SK-N-SH treated with all-trans-retinoic acid at 6 μM for 48 hours (cell line): ENCODE measurements around the gene PMFBP1.

Experiments used
- ATAC-seq: fragments of 200-7000 bp; cut with Tn5 transposase; 3 replicates; pipeline ENCODE4 v1.9.1; 2020; ENCODE audit warnings: mild to moderate bottlenecking, moderate library complexity
- ARNTL ChIP-seq: fragments of 450-650 bp; formaldehyde crosslinking; IDR thresholded peaks from 2 replicates; pipeline ENCODE4 v1.5.0; 2020; ENCODE audit warnings: low read depth, mild to moderate bottlenecking, moderate library complexity, borderline replicate concordance
- BACH2 ChIP-seq: fragments of 250-450 bp; sonication (Bioruptor Pico); IDR thresholded peaks from 2 replicates; pipeline ENCODE4 v1.9.0; 2021; ENCODE audit warnings: mild to moderate bottlenecking, borderline replicate concordance
- CSDC2 ChIP-seq: fragments of 250-450 bp; sonication (Bioruptor Pico); IDR thresholded peaks from 2 replicates; pipeline ENCODE4 v1.5.0; 2020; ENCODE audit warnings: mild to moderate bottlenecking, moderate library complexity
- GLIS3 ChIP-seq: fragments of 250-450 bp; sonication (Bioruptor Pico); IDR thresholded peaks from 2 replicates; pipeline ENCODE4 v1.5.0; 2020; ENCODE audit warnings: mild to moderate bottlenecking, moderate library complexity
- ISL1 ChIP-seq: fragments of 250-450 bp; sonication (Bioruptor Pico); IDR thresholded peaks from 2 replicates; pipeline ENCODE4 v2.1.2; 2022; ENCODE audit warnings: mild to moderate bottlenecking, moderate library complexity
- OSR1 ChIP-seq: fragments of 250-450 bp; sonication (Bioruptor Pico); IDR thresholded peaks from 2 replicates; pipeline ENCODE4 v1.8.0; 2022; ENCODE audit warnings: moderate library complexity, mild to moderate bottlenecking, inconsistent platforms
- POU6F1 ChIP-seq: fragments of 250-450 bp; sonication (Bioruptor Pico); IDR thresholded peaks from 2 replicates; pipeline ENCODE4 v1.8.0; 2021; ENCODE audit warnings: low read depth, mild to moderate bottlenecking, moderate library complexity, borderline replicate concordance
- PPARA ChIP-seq: fragments of 250-450 bp; sonication (Bioruptor Pico); IDR thresholded peaks from 2 replicates; pipeline ENCODE4 v1.5.0; 2020; ENCODE audit warnings: mild to moderate bottlenecking, borderline replicate concordance
- RARB ChIP-seq: fragments of 250-450 bp; sonication (Bioruptor Pico); IDR thresholded peaks from 2 replicates; pipeline ENCODE4 v1.8.0; 2021; ENCODE audit warnings: mild to moderate bottlenecking, moderate library complexity
- SNAI2 ChIP-seq: fragments of 250-450 bp; sonication (Bioruptor Pico); IDR thresholded peaks from 2 replicates; pipeline ENCODE4 v1.5.0; 2020; ENCODE audit warnings: mild to moderate bottlenecking, moderate library complexity
- TCF4 ChIP-seq: fragments of 250-450 bp; sonication (Bioruptor Pico); IDR thresholded peaks from 2 replicates; pipeline ENCODE4 v1.8.0; 2021; ENCODE audit warnings: mild to moderate bottlenecking, moderate library complexity, borderline replicate concordance
- TOX ChIP-seq: fragments of 250-450 bp; sonication (Bioruptor Pico); IDR thresholded peaks from 2 replicates; pipeline ENCODE4 v1.8.0; 2021; ENCODE audit warnings: mild to moderate bottlenecking, moderate library complexity, borderline replicate concordance
- TSHZ2 ChIP-seq: fragments of 250-450 bp; sonication (Bioruptor Pico); IDR thresholded peaks from 2 replicates; pipeline ENCODE4 v1.5.0; 2020; ENCODE audit warnings: mild to moderate bottlenecking, moderate library complexity
- ZC3H10 ChIP-seq: fragments of 250-450 bp; sonication (Bioruptor Pico); IDR thresholded peaks from 2 replicates; pipeline ENCODE4 v1.5.1; 2021; ENCODE audit warnings: mild to moderate bottlenecking, moderate library complexity
- ZFP3 ChIP-seq: fragments of 250-450 bp; sonication (Bioruptor Pico); IDR thresholded peaks from 2 replicates; pipeline ENCODE4 v1.5.0; 2020; ENCODE audit warnings: mild to moderate bottlenecking, moderate library complexity
- ZFP30 ChIP-seq: fragments of 450-650 bp; formaldehyde crosslinking; IDR thresholded peaks from 2 replicates; pipeline ENCODE4 v1.5.0; 2022; ENCODE audit warnings: mild to moderate bottlenecking, moderate library complexity
- ZNF565 ChIP-seq: fragments of 450-650 bp; formaldehyde crosslinking; conservative IDR thresholded peaks from 2 replicates; pipeline ENCODE4 v1.5.0; 2020; ENCODE audit warnings: low read depth, mild to moderate bottlenecking, moderate library complexity
- ZNF70 ChIP-seq: fragments of 450-650 bp; formaldehyde crosslinking; IDR thresholded peaks from 2 replicates; pipeline ENCODE4 v1.5.0; 2020; ENCODE audit warnings: mild to moderate bottlenecking, moderate library complexity
- ZNF8 ChIP-seq: fragments of 450-650 bp; formaldehyde crosslinking; IDR thresholded peaks from 2 replicates; pipeline ENCODE4 v1.5.0; 2020; ENCODE audit warnings: mild to moderate bottlenecking, moderate library complexity
- TF ChIP-seq, protein P1 (sequence below): fragments of 250-450 bp; sonication (Bioruptor Pico); IDR thresholded peaks from 2 replicates; pipeline ENCODE4 v1.8.0; 2020; ENCODE audit warnings: mild to moderate bottlenecking, moderate library complexity, borderline replicate concordance
- TF ChIP-seq, protein P2 (sequence below): fragments of 250-450 bp; sonication (Bioruptor Pico); IDR thresholded peaks from 2 replicates; pipeline ENCODE4 v1.5.1; 2020; ENCODE audit warnings: low read depth, mild to moderate bottlenecking, moderate library complexity

PMFBP1 gene

GRCh38 chr16:72093448-72094265 is 78.3 kb downstream of the PMFBP1 start, which contains the start of the genes DHX38 and TXNL4B:
DHX38 (plus strand) TSS chr16:72093847; CDS start chr16:72096158, 2,311 bp downstream.
TXNL4B (minus strand) TSS chr16:72093620; CDS start chr16:72090749, 2,871 bp downstream.
- TF ChIP-seq ISL1 (CRISPR knock-in tag): no peak
- TF ChIP-seq ZNF70 (CRISPR knock-in tag): peak; percentile 87
- TF ChIP-seq ZNF8 (CRISPR knock-in tag): peak; percentile 61
- peak; percentile 99 for ATAC-seq

DNA sequence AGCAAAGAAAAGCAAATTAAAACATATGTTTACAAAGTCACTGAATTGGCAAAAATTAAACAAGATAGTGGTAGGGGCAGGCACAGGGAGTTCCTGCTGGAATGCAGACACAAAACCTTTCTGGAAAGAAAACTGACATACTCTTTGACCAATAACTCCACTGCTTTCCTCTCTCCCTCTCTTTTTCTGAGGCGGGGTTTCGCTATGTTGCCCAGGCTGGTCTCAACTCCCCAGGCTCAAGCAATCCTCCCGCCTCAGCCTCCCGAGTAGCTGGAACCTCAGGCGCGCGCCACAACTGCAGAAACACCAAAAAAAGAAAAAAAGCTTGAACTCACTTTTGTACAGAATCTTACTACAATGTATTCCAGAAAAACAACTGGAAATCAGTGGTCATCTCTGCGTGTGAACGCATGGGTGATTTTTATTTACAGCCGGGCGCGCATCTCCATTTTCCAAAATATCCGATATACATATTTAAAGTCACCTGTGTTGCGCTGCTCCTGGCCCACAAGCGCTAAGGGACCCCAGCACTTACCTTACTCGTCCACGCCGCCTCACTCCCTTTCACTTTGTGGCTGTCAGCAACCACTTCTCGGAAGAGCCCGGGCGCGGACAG is 79.0 kb downstream of the PMFBP1 start:
- TF ChIP-seq ARNTL (CRISPR knock-in tag): no peak
- no peak for TF ChIP-seq OSR1
- TF ChIP-seq, protein P1, sequence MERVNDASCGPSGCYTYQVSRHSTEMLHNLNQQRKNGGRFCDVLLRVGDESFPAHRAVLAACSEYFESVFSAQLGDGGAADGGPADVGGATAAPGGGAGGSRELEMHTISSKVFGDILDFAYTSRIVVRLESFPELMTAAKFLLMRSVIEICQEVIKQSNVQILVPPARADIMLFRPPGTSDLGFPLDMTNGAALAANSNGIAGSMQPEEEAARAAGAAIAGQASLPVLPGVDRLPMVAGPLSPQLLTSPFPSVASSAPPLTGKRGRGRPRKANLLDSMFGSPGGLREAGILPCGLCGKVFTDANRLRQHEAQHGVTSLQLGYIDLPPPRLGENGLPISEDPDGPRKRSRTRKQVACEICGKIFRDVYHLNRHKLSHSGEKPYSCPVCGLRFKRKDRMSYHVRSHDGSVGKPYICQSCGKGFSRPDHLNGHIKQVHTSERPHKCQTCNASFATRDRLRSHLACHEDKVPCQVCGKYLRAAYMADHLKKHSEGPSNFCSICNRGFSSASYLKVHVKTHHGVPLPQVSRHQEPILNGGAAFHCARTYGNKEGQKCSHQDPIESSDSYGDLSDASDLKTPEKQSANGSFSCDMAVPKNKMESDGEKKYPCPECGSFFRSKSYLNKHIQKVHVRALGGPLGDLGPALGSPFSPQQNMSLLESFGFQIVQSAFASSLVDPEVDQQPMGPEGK (CRISPR knock-in tag): no peak
- no peak for TF ChIP-seq SNAI2
- TF ChIP-seq RARB (CRISPR knock-in tag): no peak

DNA sequence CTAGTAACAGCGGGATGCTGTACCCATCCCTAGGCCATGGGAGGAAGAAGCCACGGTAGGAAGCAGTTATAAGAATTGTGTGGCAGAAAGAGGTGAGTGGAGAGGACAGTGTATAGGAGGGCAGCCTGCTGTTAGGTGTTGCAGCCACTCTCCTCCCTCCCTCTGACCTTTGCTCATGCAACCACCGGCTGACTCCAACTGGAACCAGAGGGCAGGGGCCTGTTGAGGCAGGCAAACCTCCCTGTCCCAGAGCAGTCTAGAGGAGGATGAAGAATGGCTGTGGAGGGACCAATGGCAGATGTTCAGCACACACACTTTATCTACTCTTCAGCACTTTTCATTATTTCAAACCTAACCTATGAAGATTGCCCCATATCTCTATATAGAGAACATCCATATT is 80.7 kb downstream of the PMFBP1 start:
- TF ChIP-seq ZNF70 (CRISPR knock-in tag): peak; percentile 87
- no peak for TF ChIP-seq ZNF8 (CRISPR knock-in tag)
- no peak for TF ChIP-seq ZC3H10 (CRISPR knock-in tag)
- no peak for ATAC-seq

More for the DNA sequence above, 79.0 kb downstream of the PMFBP1 start:
- ATAC-seq: peak; percentile 69

DNA sequence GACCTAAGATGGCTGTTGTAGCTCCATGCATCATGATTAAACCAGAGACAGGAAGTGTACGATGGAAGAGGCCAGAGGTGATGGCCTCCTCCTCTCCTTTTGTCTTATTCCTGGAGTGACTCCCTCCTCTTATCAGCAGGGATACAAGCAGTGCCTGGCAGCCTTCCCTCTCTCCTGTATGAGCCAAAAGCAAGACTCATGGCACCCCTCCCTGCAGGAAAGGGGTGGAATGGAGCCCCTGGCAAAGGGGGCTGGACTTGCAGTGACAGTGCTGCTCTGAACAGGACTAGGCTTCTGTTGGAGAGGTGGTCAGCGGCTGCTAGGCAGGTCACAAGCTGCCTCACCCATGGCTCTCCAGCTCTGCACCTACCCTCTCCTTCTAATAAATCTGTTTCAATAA is 87.0 kb downstream of the PMFBP1 start:
- TF ChIP-seq, protein P1 (CRISPR knock-in tag): no peak
- TF ChIP-seq ZC3H10 (CRISPR knock-in tag) (no peak), ZNF565 (CRISPR knock-in tag) (no peak), TOX (CRISPR knock-in tag) (no peak), CSDC2 (CRISPR knock-in tag) (no peak), TSHZ2 (no peak)
- TF ChIP-seq, protein P2, sequence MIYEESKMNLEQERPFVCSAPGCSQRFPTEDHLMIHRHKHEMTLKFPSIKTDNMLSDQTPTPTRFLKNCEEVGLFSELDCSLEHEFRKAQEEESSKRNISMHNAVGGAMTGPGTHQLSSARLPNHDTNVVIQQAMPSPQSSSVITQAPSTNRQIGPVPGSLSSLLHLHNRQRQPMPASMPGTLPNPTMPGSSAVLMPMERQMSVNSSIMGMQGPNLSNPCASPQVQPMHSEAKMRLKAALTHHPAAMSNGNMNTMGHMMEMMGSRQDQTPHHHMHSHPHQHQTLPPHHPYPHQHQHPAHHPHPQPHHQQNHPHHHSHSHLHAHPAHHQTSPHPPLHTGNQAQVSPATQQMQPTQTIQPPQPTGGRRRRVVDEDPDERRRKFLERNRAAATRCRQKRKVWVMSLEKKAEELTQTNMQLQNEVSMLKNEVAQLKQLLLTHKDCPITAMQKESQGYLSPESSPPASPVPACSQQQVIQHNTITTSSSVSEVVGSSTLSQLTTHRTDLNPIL (CRISPR knock-in tag): no peak
- no peak for ATAC-seq

DNA sequence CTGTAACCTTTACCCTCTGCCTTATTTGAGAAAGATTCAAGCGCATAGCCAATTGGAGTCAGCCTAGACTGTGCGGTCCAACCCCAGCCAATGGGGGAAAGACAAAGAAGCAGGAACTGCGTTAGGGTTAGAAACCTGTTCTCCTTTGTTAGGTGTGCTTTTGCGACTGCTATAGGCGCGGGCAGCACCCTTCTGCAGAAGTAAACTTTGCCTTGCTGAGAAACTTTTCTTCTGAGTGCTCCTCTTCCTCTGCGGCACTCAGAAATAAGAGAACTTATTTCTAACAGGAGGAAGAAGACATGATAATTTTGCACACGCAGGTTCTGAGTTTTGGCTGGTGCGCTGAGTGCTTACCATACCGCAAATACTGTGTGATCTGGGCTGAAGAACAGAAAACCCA is 87.5 kb downstream of the PMFBP1 start:
- ATAC-seq: no peak
- TF ChIP-seq ZC3H10 (CRISPR knock-in tag) (no peak), ISL1 (CRISPR knock-in tag) (no peak), BACH2 (CRISPR knock-in tag) (no peak), TOX (CRISPR knock-in tag) (no peak), RARB (CRISPR knock-in tag) (no peak), ZFP3 (CRISPR knock-in tag) (no peak), SNAI2 (no peak), ZFP30 (CRISPR knock-in tag) (no peak), GLIS3 (CRISPR knock-in tag) (no peak), TCF4 (no peak), POU6F1 (CRISPR knock-in tag) (no peak), CSDC2 (CRISPR knock-in tag) (no peak), ZNF70 (CRISPR knock-in tag) (no peak), PPARA (CRISPR knock-in tag) (no peak)
